GM12872 (cell line): ENCODE results near the gene BMP7.

Experiments used
- TF ChIP-seq, protein P1 (sequence below): IDR thresholded peaks from 3 replicates; pipeline ENCODE4 v1.5.1; 2011; ENCODE audit warnings: low read depth, mild to moderate bottlenecking, low read length, moderate library complexity; ENCODE audit not compliant: insufficient read depth

The BMP7 gene

DNA sequence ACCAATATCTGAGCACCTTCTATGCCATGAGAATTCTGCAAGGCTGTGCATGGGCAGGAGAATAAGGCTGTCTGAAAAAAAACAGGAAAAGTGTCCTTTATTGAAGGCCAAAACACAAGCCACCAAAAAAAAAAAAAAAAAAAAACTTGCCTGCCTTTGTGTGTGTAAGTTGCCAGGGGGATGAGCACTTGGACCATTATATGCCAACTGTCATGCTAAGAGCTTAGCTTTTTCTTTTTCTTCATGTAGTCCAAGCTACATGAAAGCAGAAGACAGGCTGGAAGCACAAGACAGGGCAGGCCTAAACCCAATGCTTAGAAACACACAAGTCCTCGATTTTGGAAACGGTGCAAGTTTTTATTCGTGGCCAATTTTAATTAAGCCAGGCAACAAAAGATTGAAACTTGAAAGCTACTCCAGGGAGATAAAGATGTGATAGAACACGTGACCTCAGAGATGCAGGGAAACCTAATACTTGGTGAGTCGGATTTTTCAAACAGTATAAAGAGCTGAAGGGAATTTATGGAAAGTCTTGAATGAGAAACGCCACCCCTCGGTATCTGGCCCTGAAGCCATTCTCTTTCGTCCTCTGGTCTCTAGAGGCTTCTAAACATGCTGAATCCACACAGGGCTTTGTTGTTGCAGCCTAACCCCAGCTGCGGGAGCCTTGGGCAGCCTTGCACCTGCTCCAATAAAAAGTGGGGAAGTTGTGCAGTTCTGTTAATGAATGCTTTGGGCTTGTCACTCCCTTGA, 8.6 kb downstream of the BMP7 start:
- TF ChIP-seq, protein P1, sequence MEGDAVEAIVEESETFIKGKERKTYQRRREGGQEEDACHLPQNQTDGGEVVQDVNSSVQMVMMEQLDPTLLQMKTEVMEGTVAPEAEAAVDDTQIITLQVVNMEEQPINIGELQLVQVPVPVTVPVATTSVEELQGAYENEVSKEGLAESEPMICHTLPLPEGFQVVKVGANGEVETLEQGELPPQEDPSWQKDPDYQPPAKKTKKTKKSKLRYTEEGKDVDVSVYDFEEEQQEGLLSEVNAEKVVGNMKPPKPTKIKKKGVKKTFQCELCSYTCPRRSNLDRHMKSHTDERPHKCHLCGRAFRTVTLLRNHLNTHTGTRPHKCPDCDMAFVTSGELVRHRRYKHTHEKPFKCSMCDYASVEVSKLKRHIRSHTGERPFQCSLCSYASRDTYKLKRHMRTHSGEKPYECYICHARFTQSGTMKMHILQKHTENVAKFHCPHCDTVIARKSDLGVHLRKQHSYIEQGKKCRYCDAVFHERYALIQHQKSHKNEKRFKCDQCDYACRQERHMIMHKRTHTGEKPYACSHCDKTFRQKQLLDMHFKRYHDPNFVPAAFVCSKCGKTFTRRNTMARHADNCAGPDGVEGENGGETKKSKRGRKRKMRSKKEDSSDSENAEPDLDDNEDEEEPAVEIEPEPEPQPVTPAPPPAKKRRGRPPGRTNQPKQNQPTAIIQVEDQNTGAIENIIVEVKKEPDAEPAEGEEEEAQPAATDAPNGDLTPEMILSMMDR: no peak

DNA sequence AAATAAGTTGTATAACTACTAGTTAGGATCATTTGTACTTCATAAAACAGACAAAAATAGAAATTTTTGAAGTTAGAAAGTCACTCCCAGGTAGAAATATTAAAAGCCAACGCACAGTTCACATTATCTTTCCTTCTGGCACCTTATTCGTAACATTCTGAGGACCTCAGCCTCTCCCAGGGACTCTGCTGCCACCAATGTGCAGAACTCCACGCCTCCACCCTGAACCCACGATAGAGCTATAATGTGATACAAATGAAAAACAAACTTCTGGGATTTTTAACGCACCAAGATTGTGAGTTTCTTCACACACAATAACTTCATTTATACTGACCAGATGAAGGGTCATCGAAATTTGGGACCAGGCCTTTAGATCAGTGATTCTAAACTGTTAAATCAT, 9.5 kb downstream of the BMP7 start:
- TF ChIP-seq, protein P1: no peak

DNA sequence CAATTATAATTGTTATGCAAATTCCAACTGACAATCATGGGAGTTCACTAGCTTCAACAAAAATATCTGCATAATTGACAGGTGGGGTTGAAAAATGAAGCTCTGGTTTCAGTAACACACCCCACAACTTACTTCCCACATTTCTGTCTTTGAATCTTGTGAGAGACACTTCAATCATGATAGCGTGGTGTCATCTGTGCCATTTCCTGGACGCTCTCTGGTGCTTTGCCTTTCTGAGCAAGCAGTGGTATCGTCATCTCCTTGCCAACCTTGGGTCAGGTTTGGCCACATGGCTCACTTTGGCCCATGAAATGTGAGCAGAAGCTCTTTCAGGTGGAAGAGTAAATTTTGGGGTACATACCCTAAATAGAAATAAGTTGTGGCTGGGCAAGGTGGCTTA, 10.2 kb downstream of the BMP7 start:
- TF ChIP-seq, protein P1: no peak

DNA sequence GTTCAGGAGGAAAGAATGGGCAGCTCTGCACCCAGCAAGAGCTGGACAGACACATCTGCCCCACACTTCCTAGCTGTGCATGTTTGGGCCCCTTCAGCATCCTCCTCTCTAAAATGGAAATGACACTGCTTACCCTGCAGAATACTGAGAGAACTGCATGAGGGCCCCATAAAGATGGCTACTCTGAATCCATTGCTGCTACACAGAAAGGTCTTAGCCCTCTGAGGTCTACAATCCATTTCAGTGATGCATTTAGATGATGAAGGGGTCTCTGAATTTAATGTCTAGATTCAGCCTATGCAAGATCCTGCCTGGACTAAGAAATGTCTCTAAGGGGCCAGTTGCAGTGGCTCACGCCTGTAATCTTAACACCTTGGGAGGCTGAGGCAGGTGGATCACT, 11.3 kb downstream of the BMP7 start:
- TF ChIP-seq, protein P1: no peak

DNA sequence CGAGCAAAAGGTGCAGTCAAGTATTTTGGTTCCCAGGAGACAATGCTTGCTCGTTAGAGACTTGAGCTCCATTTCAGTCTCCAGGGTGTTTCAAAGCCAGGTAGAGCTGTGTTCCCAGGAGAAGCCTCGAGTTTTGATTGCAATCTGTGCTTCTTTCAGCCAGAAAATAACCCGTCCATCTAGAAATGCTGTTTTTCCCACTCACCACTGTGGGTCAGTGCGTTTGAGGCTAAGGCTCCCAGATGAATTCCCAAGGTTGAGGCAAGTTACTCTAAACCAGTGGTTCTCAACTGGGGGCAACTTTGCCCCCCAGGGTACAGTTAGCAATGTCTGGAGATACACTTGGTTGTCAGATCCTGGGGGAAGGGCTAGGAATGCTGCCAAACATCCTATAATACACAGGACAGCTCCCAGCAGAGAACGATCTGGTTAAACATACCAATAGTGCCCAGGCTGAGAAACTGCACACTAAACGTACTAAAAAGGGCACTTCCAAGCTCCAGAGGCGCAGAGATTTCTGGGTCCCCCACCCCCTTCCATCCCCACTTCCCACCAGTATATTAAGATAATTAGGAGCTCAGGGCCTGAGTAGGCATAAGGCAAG, 13.8 kb downstream of the BMP7 start:
- TF ChIP-seq, protein P1: no peak

DNA sequence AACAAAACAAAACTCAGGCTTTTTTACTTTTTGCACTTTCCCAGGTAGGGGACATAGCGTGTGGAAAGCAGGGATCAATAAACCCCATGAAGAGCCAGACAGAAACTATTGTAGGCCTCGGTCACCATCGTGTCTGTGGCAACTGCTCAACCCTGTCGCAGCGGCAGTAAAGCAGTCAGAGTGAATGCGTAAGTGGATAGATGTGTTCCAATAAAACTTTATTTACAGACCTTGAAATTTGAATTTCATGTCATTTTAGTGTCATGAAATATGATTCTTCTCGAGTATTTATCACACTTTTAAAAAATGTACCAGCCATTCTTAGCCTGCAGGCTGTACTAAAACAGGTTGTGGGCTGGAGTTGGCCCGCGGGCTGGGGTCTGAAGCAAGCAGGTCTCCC, 14.5 kb downstream of the BMP7 start:
- TF ChIP-seq, protein P1: no peak

DNA sequence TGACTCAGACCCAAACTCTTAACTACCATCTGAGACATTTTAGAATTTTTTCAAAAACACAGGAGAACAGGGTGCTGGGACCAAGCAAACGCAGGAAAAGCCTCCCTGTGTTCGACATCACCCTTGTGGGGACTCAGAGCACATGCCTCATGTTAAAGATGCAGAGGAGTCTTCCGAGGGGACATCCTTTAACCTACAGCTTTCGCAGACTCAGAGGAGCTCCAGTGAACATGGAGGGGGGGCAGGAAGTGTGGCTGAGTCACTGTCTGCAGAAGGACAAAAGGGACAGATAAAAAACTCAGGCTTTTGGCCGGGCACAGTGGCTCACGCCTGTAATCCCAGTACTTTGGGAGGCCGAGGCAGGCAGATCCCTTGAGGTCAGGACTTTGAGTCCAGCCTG, 15.1 kb downstream of the BMP7 start:
- TF ChIP-seq, protein P1: no peak
